Heart left ventricle (tissue), 16 donors: ENCODE measurements around the gene PSMG3. TPM values are rescaled to one million over a fixed set of nuclear protein-coding genes. Genes with fewer than 3 reads are reported as not detected.

Experiments
- ATAC-seq, 4 donors: fragments of 200-7000 bp; cut with Tn5 transposase; one replicate each; pipeline ENCODE4 v1.9.1; 2020 to 2022; ENCODE audit warnings: moderate library complexity in 4 of 4, mild to moderate bottlenecking in 3 of 4, moderate number of reproducible peaks in 1 of 4
- DNase-seq, 5 donors: peaks; one replicate each; pipeline ENCODE4 v3.0.0-alpha.2; 2020
- H3K27ac ChIP-seq, 12 donors: fragments of 200-600 bp; sonication (generic) in 4 of 12; one replicate each; pipeline versions ENCODE4 v1.5.0 to v1.8.0; 2016 to 2022; ENCODE audit warnings: mild to moderate bottlenecking in 2 of 12
- H3K27me3 ChIP-seq, 9 donors: fragments of 200-600 bp; sonication (generic) in 2 of 9; one replicate each; pipeline versions ENCODE4 v1.5.1 to v1.8.0; 2016 to 2022; ENCODE audit warnings: mild to moderate bottlenecking in 3 of 9
- H3K36me3 ChIP-seq, 9 donors: fragments of 200-600 bp; sonication (generic) in 2 of 9; one replicate each; pipeline versions ENCODE4 v1.5.0 to v1.8.0; 2018 to 2022; ENCODE audit warnings: mild to moderate bottlenecking in 2 of 9
- H3K4me1 ChIP-seq, 12 donors: fragments of 200-600 bp; sonication (generic) in 4 of 12; one replicate each; pipeline versions ENCODE4 v1.5.0 to v1.8.0; 2016 to 2022; ENCODE audit warnings: mild to moderate bottlenecking in 3 of 12
- H3K4me3 ChIP-seq, 12 donors: fragments of 200-600 bp; sonication (generic) in 4 of 12; one replicate each; pipeline versions ENCODE4 v1.5.0 to v1.8.0; 2017 to 2022; ENCODE audit warnings: mild to moderate bottlenecking in 9 of 12, moderate library complexity in 4 of 12
- H3K9me3 ChIP-seq, 12 donors: fragments of 200-600 bp; sonication (generic) in 4 of 12; one replicate each; pipeline versions ENCODE4 v1.5.0 to v1.8.0; 2016 to 2022; ENCODE audit warnings: mild to moderate bottlenecking in 1 of 12
- POLR2A ChIP-seq, 2 donors: fragments of 450-650 bp; IDR thresholded peaks; one replicate each; pipeline ENCODE4 v1.6.1; 2017; ENCODE audit warnings: antibody characterized with exemption in 2 of 2, mild to moderate bottlenecking in 2 of 2, moderate library complexity in 2 of 2
- WGBS, 4 donors: extraction: QIAGEN DNeasy Blood & Tissue Kit in 2 of 4; methylation state at CpG; one replicate each; pipeline versions ENCODE4 v1.1.5 to v1.1.7; 2013 to 2018; 5-methylcytosine and 5-hydroxymethylcytosine counted together
- intact Hi-C, 10 donors: fragments of 100-400 bp; cut with DNase I; formaldehyde crosslinking; loops; one replicate each; pipeline versions ENCODE4 v1.11.1 to v1.14.2; 2022
- polyA plus RNA-seq, 2 donors: library from polyadenylated mRNA; stranded (reverse); fragments of 200-250 nt; gene quantifications; one replicate each; pipeline ENCODE4 v1.2.3, GENCODE V29; 2013
- total RNA-seq, 9 donors: library from RNA; depleted of rRNA in 2 of 9; stranded (reverse); fragments of >200 nt in 2 of 9; fragmentation: NEBNext Ultra II Directional in 3 of 9; extraction: Animal tissue kit (Norgen Biotek cat#: 25700) in 3 of 9; gene quantifications; one replicate each; pipeline versions ENCODE4 v1.1.0 to v1.2.4, GENCODE V29; 2016 to 2023
- TF ChIP-seq, protein P1 (sequence below), 12 donors: fragments of 200-600 bp; sonication (generic) in 4 of 12; IDR thresholded peaks; one replicate each; pipeline versions ENCODE4 v1.5.0 to v1.8.0; 2018 to 2022; ENCODE audit warnings: antibody characterized with exemption in 12 of 12, mild to moderate bottlenecking in 5 of 12
- donor health status: ischemic (EF 13 %, LVEDD 7.1; RV severe dilation, severe dysfunction).
- donor health status: healthy with polysubstance abuse.
- donor health status: DM: no; HTN: yes; CAD: no.
- donor health status: DM: no; HTN: no; CAD: no.
- donor health status: ischemic (EF 25% LVEDD 6.9; RV normal size, moderate dysfunction).
- donor health status: ischemic (EF 25% LVEDD 5.7; RV mildly dilated, moderate dysfunction).
- donor health status: healthy.
- donor health status: DM: yes; HTN: yes; CAD: no.
- donor health status: ischemic (EF 35%, LVEDD 5.7; RV mildly dilated, moderate dysfunction).
- donor health status: nonischemic (EF 11% LVEDD 7.7; RV severe dilation, severe dysfunction).
- donor health status: DM: yes; HTN: yes; CAD: no.
- donor health status: PGD.
- donor health status: ischemic (EF 29% LVEDD 5.4; RV normal size, mild dysfunction).
- donor health status: nonischemic (EF 23%, LVEDD 6.1; RV moderate dilation, normal function).

The PSMG3 gene
- total and polyA plus RNA-seq, 11 donors, result 7.3 to 36.5 (median 13.8) TPM

DNA sequence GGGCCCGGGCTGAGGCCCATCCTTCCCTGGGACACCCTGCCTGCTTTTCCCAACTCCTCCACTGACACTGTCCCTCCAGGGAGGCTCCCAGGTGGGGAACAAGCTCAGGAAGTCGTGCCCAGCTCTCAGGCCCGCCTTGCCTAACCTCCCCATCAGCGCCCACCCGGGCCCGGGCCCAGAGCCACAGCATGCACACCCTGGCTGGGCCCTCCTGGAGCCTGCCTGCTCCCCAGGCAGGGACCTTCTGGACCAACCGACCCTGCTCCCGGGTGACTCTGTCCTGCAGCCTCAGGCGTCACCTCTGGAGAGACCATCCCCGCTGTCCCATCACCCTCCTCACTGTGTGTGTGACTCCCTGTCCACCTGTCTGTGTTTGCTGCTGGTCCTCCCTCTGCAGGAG, 12.1 kb downstream of the PSMG3 start:
- DNase-seq (peak in 3 of 5 donors; percentile 17 to 44 (median 24)), ATAC-seq (peak in 1 of 4 donors; percentile 1)
- 83 to 88% (median 85%) methylated on average over 8 to 10 of the region's 10 CpGs for whole genome bisulfite sequencing, 4 donors
- Histone ChIP-seq H3K9me3 (no peaks in the 10 kb centered on the region), H3K4me1 (peaks cover 0 to 25% (median 12%) of the 10 kb centered on the region in 12 donors), H3K36me3 (no peaks in the 10 kb centered on the region), H3K4me3 (no peak overlapping the region), H3K27ac (peak overlapping the region in 1 of 12 donors; percentile 2), H3K27me3 (peaks cover 0 to 3% (median 0%) of the 10 kb centered on the region in 9 donors)
- TF ChIP-seq POLR2A (IDR thresholded peaks at IDR 0.05), result no peak
- TF ChIP-seq, protein P1, sequence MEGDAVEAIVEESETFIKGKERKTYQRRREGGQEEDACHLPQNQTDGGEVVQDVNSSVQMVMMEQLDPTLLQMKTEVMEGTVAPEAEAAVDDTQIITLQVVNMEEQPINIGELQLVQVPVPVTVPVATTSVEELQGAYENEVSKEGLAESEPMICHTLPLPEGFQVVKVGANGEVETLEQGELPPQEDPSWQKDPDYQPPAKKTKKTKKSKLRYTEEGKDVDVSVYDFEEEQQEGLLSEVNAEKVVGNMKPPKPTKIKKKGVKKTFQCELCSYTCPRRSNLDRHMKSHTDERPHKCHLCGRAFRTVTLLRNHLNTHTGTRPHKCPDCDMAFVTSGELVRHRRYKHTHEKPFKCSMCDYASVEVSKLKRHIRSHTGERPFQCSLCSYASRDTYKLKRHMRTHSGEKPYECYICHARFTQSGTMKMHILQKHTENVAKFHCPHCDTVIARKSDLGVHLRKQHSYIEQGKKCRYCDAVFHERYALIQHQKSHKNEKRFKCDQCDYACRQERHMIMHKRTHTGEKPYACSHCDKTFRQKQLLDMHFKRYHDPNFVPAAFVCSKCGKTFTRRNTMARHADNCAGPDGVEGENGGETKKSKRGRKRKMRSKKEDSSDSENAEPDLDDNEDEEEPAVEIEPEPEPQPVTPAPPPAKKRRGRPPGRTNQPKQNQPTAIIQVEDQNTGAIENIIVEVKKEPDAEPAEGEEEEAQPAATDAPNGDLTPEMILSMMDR (IDR thresholded peaks at IDR 0.05), result no peak
- intact Hi-C loops, result loop anchor here in 9 of 10 donors (1.0 to 10.0 kb wide), 6 partner anchors 45 to 53 kb away; partner anchors contain the start of gene INTS1 (in 4 of the 9)

DNA sequence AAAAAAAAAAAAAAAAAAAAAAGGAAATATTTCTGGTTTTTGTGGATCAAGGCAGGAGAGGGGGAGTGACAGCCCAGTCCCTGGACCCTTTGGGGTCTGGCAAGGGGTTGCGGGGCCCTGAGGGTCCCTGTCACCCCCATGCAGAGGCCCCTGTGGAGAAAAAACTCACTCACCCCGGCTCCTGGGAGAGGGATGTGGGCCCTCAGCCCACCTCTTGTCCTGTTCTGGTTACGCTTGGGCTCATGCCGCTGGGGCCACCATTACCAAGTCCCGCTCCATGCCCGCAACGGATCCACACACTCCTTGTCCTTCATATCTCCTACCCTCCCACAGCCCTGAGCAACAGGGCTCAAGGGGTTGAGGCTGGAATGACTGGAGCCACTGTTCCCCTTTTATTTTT, 12.8 kb downstream of the PSMG3 start:
- 94 to 99% (median 96%) methylated on average over 7 of the region's 7 CpGs for WGBS, 4 donors
- DNase-seq (no peak), ATAC-seq (no peak)
- intact Hi-C loops, result loop anchor here in 7 of 10 donors (2.0 to 10.0 kb wide), 4 partner anchors 45 to 52 kb away; partner anchors contain the start of gene INTS1 (in 3 of the 7)
- Histone ChIP-seq H3K4me1 (peaks cover 0 to 25% (median 12%) of the 10 kb centered on the region in 12 donors), H3K27me3 (peaks cover 0 to 3% (median 0%) of the 10 kb centered on the region in 9 donors), H3K36me3 (no peaks in the 10 kb centered on the region), H3K27ac (no peak overlapping the region), H3K9me3 (no peaks in the 10 kb centered on the region), H3K4me3 (no peak overlapping the region)
- TF ChIP-seq, protein P1 (IDR thresholded peaks at IDR 0.05), result no peak
- TF ChIP-seq POLR2A (IDR thresholded peaks at IDR 0.05), result no peak

DNA sequence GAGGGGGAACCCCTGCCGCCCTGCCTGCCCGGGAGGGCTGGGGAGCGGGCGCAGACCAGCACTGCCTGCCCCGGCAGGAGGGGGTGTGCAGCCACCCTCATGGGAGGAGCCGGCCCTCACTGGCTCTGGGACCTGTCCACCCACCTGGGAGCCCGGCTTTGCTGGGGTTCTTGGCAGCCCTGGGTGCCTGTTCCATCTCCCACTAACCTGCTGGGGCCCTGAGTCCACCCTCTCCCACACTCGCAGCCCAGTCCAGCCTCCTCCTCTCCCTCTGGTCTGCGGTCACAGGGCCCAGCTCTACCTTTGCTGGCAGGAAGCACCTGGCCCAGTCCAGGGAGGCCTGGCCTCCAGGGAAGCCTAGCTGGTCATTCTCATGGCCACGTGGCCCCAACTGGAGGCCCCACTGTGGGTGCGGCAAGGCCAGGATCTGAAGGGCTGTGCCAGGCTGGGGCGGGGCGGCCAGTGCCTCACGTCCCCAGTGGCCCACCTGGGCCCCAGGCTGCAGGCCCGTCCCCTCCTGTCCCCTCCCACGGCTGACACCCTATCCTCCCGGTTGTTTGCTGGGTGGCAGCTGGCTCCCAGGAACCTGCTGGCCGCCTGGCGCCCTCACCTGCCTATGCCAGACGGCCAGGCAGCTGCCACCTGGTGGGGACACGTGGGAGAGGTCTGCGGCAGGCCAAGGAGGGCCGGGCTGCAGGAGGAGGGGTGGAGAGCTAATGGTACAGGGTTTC, 13.9 kb downstream of the PSMG3 start, which contains the start of gene TMEM184A:
Gene TMEM184A (minus strand): TSS at position 393 of the 731 bp plus-strand sequence. CDS start 721 bp downstream, outside the sequence.
- Histone ChIP-seq H3K27ac (peak within 1 kb of the TSS in 1 of 12 donors; percentile 26), H3K4me3 (no peak within 1 kb of the TSS), H3K4me1 (peaks cover 0 to 25% (median 12%) of the 10 kb centered on the region in 12 donors), H3K36me3 (no peaks in the 10 kb centered on the region), H3K27me3 (peaks cover 0 to 3% (median 0%) of the 10 kb centered on the region in 9 donors), H3K9me3 (no peaks in the 10 kb centered on the region)
- TF ChIP-seq, protein P1 (IDR thresholded peaks at IDR 0.05), result peak in 11 of 12 donors; percentile 14 to 56 (median 36)
- no peak for TF ChIP-seq POLR2A (IDR thresholded peaks at IDR 0.05)
- DNase-seq (peak in 2 of 5 donors; percentile 63 to 79), ATAC-seq (peak in 3 of 4 donors; percentile 33 to 56 (median 46))
- intact Hi-C loops, result loop anchor here in 7 of 10 donors (2.0 to 10.0 kb wide), 4 partner anchors 44 to 51 kb away; partner anchors contain the start of gene INTS1 (in 3 of the 7)
- 43 to 50% (median 48%) methylated on average over 19 to 23 of the region's 23 CpGs for WGBS, 4 donors
